Eye (tissue), 1 donor: ENCODE results near the gene CIBAR2.

ENCODE experiments used
- DNase-seq: peaks from one replicate; pipeline ENCODE4 v3.0.0-alpha.2; 2015

Gene CIBAR2

DNA sequence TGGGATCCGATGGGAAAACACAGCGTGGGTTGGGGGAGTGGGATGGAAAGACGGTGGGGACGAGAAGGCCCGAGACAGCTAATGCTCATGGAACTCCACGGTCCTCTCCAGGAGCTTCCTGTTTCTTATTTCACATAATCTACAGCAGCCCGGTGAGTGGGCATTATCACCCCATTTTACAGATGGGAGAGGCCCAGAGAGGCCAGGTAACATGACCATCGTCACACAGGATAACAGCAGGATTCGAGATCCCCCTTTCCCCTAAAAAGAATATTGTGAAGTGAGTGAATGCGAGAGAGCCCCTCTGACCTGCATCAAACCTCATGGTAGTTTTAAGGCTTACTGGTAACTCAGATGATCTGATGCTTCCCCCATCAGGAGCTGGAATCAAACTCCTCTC is 12.0 kb downstream of the CIBAR2 start:
- no peak for DNase-seq

- no peak for DNase-seq
These were observed 13.7 kb downstream of the CIBAR2 start for GRCh38 chr16:85098565-85098964.

- no peak for DNase-seq
These were observed 15.4 kb downstream of the CIBAR2 start for GRCh38 chr16:85096921-85097320.

DNA sequence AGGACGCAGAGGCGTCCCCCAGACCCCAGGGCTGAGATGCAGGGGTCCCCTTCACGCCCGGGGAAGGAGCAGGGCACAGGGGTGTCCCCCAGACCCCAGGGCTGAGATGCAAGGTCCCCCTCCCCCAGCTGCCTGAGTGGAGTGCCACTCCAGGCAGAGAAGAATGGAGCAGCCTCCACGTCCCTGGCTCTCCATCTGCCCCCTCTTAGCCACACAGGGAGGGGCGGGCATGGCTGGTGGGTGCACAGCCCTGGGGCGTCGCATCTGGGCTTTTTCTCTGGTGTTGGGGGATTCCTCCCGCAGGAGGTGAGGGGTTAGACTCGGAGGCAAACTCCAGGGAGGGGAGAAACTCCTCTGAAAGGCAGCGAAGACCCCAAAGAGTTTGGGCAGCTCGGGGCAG is 17.5 kb downstream of the CIBAR2 start:
- no peak for DNase-seq

DNA sequence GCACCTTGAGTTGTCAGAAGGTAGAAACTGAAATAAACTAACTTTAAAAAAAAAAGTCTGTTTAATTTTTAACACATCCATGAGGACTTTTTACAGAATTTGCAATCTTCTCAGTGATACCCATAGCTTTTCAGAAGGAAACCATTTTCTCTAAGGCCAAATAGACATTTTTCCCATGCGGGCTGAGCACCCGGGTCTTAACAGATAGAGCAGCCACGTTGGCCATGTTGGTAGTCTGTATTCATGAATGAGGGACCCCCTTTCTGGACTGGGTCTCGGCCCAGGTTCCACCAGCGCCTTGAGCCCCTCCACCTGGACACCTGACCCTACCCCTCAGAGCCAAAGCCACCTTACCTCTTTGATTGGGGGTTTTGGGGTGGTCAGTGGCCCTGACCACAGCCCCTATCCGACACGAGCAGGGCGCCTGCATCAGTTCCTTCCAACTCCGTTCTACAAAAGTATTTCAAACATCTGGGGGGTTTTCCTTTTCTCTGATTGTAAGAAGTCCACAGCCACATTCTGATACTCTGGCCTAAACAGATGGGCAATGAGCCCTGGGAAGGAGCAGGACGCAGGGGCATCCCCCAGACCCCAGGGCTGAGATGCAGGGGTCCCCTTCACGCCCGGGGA is 18.0 kb downstream of the CIBAR2 start:
- no peak for DNase-seq

DNA sequence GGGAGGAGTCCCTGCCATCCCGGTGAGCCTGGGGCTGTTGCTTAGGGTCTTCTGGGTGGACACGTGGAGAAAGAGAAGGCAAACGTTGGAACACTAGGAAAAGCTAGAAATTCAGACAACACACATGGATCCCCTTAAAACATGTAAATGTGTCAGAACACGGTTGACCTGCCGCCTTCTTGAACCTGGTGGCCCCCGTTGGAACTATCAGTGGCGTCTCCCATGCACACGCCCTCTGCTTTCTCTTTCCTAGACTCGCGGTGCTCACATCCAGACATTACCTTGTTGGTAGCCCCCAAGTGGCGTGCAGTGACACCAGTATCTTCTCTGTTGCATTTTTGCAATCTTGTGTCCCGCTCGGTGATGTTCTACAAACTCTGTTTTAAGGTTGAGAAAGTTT is 18.6 kb downstream of the CIBAR2 start:
- DNase-seq = no peak

- DNase-seq = no peak
These were observed 19.4 kb downstream of the CIBAR2 start for GRCh38 chr16:85092851-85093250.

DNA sequence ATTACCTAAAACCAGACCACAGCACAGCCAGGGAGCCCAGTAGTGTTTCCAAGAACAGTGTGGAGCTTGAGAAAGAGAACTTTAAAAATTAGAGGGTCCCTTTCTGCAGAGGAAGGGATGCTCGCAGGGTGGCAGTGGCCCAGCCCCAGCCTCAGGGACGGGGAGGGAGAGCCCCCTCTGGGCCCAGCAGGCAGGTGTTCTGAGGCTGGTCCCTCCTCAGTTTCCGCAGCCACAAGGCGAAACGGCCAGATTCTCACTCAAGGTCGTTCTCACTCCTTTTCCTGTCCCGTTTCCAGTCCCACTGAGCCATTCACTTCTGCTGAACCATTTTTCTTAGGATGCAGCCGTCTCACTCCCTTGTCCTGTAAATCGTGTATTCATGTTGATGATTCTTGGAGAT is 20.0 kb downstream of the CIBAR2 start:
- no peak for DNase-seq

DNA sequence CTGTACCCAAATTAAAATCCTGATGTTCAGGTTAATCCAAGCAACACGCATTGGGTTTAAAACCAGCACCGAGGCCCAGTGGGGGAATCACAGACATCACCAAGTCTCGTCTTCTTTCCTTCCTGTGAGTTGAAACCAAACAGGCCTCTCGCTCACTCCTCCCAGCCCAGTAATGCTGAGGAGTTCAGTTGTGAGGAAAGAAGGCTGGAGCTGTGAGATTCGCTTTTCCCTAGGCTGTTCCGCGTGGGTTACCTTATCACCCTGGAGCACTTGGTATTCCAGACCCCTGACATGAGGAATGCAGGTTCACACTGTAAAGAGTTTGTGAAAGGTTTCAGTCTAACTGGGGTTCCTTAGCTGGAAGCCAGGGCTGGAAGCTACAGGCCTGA is 20.8 kb downstream of the CIBAR2 start:
- no peak for DNase-seq

GRCh38 chr16:85090873-85091521 is 21.3 kb downstream of the CIBAR2 start:
- no peak for DNase-seq

GRCh38 chr16:85090181-85090580 is 22.1 kb downstream of the CIBAR2 start:
- peak; percentile 18 for DNase-seq

DNA sequence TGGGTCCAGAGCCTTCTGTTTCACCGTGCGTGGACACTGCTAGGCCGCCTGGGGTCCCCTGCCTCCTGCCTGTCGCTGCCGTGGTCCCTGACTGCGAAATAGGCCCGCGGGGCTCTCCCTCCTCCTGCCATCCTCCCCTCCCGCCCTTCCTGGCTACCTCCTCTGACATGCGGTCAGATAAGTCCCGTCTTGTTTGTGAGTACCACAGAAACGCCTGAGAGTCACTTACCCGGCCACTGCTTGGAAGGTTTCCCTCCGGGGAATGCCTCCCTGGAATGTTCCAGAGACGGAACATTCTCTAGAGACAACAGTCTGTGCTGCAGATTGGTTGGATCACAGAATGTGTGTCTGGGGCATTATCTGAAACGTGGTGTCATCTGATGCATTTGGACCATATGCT is 22.7 kb downstream of the CIBAR2 start:
- peak; percentile 47 for DNase-seq

- DNase-seq = peak; percentile 33
These were observed 23.6 kb downstream of the CIBAR2 start for GRCh38 chr16:85088570-85089199.

- DNase-seq = no peak
These were observed 24.2 kb downstream of the CIBAR2 start for GRCh38 chr16:85087899-85088569.

DNA sequence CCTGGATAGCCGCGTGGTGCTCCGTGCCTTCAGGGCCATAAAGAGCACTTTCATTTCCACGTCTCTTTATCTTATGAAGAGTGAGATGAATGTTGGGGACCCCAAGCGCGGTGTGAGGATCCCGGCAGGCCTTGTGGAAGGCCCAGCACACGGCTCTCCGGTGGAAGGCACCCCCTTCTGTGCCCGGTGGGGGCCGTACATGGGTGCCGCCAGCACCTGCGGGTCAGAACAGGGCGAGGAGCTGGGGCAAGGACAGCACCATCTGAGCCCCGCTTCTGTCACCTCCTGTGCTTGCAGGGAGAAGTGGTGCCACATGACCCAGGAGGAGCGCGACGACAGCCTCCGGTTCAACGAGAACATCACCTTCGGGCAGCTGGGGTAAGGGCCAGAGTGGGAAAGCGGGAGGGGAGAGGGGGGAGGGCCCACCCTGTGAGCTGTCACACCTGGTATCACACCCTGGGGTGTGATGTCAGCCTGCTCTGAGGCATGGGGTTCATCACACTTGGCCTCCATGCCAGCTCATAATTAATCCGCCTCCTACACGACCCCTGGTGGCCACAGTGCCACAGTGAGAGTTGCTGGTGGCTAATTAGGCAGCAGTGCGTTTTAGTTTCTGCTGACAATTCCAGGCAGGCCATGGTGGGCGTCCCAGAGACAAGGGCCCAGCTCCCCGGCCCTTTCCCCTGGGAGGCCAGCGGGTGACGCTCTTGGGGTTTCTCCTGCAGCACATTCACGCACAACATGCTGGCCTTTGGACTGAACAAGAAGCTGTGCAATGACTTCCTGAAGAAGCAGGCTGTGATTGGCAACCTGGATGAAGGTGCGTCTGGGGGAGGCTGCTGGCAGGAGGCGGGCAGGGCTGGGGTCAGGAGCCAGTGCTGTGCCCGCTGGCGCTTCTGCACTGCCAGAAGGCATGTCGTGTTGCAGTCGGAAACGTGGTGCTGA is 25.7 kb downstream of the CIBAR2 start:
- peak; percentile 92 for DNase-seq

- DNase-seq = no peak
These were observed 26.6 kb downstream of the CIBAR2 start for GRCh38 chr16:85085721-85086120.

GRCh38 chr16:85084841-85085510 is 27.3 kb downstream of the CIBAR2 start:
- DNase-seq = no peak

GRCh38 chr16:85083051-85083639 is 29.1 kb downstream of the CIBAR2 start:
- DNase-seq = peak; percentile 66

DNA sequence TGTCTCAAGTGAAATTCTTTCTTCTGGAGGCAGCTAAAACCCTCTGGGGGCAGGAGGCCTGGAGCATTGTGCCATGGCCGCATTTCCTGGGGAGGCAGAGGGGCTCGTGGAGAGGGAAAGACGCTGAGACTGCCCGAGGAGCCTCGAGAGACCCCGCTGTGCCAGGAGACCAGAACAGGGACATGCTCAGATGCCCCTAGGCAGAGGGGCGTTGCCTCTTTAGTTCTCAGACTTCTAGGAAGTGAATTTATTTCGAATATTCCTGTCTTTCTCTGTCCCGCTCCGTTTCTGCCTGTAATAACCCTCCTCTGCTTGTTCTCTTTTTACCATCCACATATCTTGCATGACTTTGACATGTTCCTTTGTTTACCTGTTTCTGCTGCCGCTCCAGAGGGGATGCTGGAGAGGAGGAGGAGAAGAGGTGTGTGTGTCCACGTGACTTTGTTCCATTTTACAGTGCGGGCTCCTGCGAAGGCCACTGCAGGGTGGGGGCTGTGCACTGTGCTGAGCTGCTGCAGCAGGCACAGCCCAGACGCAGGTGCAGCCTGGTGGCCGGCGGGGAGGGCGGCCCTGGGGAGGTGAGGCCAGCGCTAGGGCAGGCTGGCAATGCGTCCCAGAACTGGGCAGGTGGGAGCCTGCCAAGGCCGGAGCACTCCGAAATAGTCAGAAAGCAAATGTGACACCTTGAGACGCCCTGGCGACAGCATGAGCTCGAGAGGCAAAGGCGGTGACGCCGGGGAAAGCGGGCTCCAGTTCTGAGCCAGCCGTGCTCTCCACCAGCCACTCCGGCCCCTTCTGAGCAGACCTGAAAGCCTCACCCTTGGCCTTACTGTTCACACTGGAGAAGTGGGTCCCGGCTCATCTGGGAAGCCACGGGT is 29.9 kb downstream of the CIBAR2 start:
- DNase-seq = peak; percentile 56

DNA sequence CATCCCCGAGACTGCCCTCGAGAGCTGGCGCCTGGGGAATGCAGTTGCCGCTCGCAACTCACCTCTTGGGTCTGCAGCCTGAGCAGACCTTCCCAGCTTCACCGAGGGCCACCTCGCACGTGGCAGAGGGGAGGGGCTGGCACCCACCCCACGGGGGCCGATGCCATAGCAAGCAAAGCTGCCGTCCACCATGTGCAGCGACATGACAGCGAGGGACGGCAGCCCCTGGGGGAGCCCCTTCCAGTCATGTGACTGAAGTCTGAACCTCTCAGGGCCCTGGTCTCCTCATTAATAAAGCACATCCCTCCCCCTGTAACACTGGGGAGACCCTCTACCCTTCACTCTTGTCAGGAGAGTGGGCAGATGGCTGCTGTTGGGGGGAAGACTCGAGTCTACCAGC is 30.5 kb downstream of the CIBAR2 start:
- no peak for DNase-seq

- peak; percentile 54 for DNase-seq
These were observed 31.2 kb downstream of the CIBAR2 start for GRCh38 chr16:85081038-85081437.
